ENCODE measurements around the gene C1QC. TPM values are rescaled to one million over a fixed set of nuclear protein-coding genes. Genes with fewer than 3 reads are reported as not detected.

Gene C1QC
- total RNA-seq, 4 donors from 2014 or later: 9.7 to 153 (median 74.8) TPM

DNA sequence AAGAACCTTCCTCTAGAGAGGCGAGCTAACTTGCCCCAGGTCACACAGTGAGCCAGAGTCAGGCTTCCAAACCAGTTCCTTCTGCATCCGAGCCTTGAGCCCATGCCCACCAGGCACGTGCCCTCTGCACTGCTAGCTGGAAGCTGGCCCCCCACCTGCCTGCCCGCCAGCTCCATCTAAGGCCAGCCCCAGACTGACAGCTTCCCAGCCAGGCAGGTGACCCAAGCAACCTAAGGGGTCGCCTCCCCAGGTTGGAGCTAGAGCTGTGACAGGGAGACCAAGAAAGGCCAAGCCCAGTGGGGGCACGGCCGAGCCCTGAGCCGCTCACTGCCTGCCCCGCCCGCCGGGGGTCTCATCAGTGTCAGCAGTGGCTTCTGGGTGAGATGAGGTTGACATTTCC lies 26.9 kb upstream of the C1QC start:
- peaks cover 0 to 99% (median 2%) of the 10 kb centered on the region in 4 donors for H3K27me3 ChIP-seq
- H3K27ac ChIP-seq: no peak overlapping the region
- H3K9me3 ChIP-seq: no peaks in the 10 kb centered on the region
- WGBS, 2 donors: 60% methylated on average over 1 of the region's 11 CpGs; no CpG with 5 or more reads in 1 of the 2 donors
- TF ChIP-seq, protein P1, sequence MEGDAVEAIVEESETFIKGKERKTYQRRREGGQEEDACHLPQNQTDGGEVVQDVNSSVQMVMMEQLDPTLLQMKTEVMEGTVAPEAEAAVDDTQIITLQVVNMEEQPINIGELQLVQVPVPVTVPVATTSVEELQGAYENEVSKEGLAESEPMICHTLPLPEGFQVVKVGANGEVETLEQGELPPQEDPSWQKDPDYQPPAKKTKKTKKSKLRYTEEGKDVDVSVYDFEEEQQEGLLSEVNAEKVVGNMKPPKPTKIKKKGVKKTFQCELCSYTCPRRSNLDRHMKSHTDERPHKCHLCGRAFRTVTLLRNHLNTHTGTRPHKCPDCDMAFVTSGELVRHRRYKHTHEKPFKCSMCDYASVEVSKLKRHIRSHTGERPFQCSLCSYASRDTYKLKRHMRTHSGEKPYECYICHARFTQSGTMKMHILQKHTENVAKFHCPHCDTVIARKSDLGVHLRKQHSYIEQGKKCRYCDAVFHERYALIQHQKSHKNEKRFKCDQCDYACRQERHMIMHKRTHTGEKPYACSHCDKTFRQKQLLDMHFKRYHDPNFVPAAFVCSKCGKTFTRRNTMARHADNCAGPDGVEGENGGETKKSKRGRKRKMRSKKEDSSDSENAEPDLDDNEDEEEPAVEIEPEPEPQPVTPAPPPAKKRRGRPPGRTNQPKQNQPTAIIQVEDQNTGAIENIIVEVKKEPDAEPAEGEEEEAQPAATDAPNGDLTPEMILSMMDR (IDR thresholded peaks at IDR 0.05): no peak
- TF ChIP-seq POLR2A (IDR thresholded peaks at IDR 0.05): no peak
- no peaks in the 10 kb centered on the region for H3K36me3 ChIP-seq
- H3K4me3 ChIP-seq: no peak overlapping the region
- intact Hi-C loops (cut with DNase I): no loop called here
- DNase-seq: no peak
- H3K4me1 ChIP-seq: no peaks in the 10 kb centered on the region

DNA sequence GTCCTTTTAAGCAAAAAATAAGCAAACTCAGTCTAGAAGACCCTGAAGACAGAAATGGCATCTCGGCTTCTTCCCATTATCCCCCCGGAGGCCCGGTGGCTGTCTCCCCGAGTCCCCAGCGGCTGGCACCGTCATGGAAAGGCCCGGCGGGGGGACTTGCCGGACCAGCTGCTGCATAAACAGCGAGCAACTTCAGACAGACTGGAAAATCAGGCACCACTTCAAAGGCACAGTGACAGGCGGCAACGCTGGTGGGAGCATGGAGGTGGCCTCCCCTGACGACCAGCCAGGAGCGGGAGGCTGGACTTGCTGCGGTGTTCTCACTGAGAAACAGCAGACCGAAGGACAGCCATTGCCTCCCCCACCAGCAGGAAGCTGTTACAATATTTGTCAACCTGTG lies 25.4 kb upstream of the C1QC start:
- Histone ChIP-seq H3K9me3 (no peaks in the 10 kb centered on the region), H3K4me3 (no peak overlapping the region), H3K27ac (no peak overlapping the region), H3K27me3 (peaks cover 0 to 100% (median 2%) of the 10 kb centered on the region in 4 donors), H3K36me3 (no peaks in the 10 kb centered on the region), H3K4me1 (no peaks in the 10 kb centered on the region)
- no peak for DNase-seq
- WGBS, 2 donors: 9 to 27% methylated on average over 3 to 12 of the region's 16 CpGs
- intact Hi-C loops (cut with DNase I): no loop called here
- no peak for TF ChIP-seq POLR2A (IDR thresholded peaks at IDR 0.05)
- TF ChIP-seq, protein P1 (IDR thresholded peaks at IDR 0.05): no peak

DNA sequence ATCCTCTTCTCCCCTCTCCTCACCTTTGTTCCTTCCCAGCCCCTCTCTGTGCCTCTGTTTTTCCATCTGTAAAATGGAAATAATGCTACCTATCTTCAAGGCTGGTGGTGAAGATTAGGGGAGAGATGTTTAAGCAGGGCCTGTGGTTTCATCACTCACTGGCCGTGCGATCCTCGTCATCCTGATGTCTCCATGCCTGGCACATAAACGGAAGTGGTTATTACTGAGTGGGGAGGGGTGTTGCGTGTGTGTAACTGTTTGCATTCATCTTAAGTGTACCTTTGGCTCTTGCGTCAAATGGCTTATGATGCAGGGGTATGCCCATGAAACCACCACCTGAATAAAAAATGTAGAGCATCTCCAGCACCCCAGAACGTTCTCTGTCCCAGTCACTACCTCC lies 24.2 kb upstream of the C1QC start:
- Histone ChIP-seq H3K9me3 (no peaks in the 10 kb centered on the region), H3K27ac (no peak overlapping the region), H3K36me3 (no peaks in the 10 kb centered on the region), H3K27me3 (peaks cover 0 to 100% (median 2%) of the 10 kb centered on the region in 4 donors), H3K4me3 (no peak overlapping the region), H3K4me1 (no peaks in the 10 kb centered on the region)
- intact Hi-C loops (cut with DNase I): no loop called here
- DNase-seq: no peak
- TF ChIP-seq POLR2A (IDR thresholded peaks at IDR 0.05): no peak
- TF ChIP-seq, protein P1 (IDR thresholded peaks at IDR 0.05): no peak
- 55 to 74% methylated on average over 7 of the region's 7 CpGs for WGBS, 2 donors

DNA sequence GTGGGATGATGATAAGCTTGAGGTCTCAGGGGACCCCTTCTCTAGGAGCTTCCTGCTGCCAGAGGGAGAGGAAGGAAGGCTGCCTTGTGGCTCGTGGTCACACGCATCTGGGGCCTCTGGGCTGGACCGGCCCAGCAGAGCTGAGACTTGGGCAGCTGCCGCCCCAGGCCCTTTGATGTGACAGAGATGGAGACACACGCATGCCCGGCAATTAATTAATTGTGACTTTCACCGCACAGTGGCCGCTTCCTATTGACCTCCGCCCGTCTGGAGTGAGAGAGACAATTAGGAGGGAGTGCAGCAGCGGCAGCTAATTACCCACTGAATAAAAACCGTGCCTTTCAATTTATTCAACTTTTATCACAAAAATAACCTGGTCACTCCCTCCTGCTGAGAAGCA lies 23.6 kb upstream of the C1QC start:
- Histone ChIP-seq H3K27ac (no peak overlapping the region), H3K4me3 (no peak overlapping the region), H3K9me3 (no peaks in the 10 kb centered on the region), H3K36me3 (no peaks in the 10 kb centered on the region), H3K27me3 (peaks cover 0 to 100% (median 2%) of the 10 kb centered on the region in 4 donors), H3K4me1 (no peaks in the 10 kb centered on the region)
- WGBS, 2 donors: 45 to 57% methylated on average over 8 to 10 of the region's 12 CpGs
- intact Hi-C loops (cut with DNase I): no loop called here
- no peak for TF ChIP-seq POLR2A (IDR thresholded peaks at IDR 0.05)
- no peak for DNase-seq

DNA sequence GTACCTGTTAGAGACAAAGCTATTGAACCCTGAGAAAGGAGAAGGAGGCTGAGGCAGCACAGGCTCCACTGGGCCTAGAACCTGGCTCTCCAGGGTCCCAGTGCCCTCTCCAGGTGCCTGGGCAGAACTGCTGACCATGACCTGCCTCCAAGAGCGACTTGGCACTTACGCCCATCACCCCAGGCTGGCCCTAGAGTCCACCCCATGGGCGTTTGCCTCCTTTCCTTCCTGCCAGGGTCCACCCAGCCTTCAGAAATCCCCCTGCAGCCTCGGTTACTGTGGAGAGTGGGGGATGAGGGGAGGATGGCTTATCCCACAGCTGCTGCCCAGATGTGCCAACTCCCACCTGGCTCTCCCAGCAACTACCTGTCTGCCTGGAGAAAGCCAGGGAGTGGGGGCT lies 21.7 kb upstream of the C1QC start:
- intact Hi-C loops (cut with DNase I): no loop called here
- WGBS, 2 donors: 30 to 50% methylated on average over 2 of the region's 4 CpGs
- DNase-seq: no peak
- Histone ChIP-seq H3K4me1 (no peaks in the 10 kb centered on the region), H3K36me3 (no peaks in the 10 kb centered on the region), H3K4me3 (no peak overlapping the region), H3K9me3 (no peaks in the 10 kb centered on the region), H3K27me3 (peaks cover 0 to 100% (median 2%) of the 10 kb centered on the region in 4 donors), H3K27ac (no peak overlapping the region)
- TF ChIP-seq, protein P1 (IDR thresholded peaks at IDR 0.05): no peak
- TF ChIP-seq POLR2A (IDR thresholded peaks at IDR 0.05): no peak

All from esophagus squamous epithelium (tissue), 5 donors.